Caco-2 (cell line): ENCODE results near the gene SYS1. TPM values are rescaled to one million over a fixed set of nuclear protein-coding genes. Genes with fewer than 3 reads are reported as not detected.

ENCODE experiments used
- BruUV-seq: library from RNA; stranded (reverse); fragments of 400-500 nt; replicated peaks from 2 replicates; lab custom pipeline; 2021; lab: Mats Ljungman, UMichigan
- CTCF ChIA-PET: fragments of 300-600 bp; sonication (Branson Sonifier 250); formaldehyde crosslinking; loops from one replicate; lab custom pipeline; 2022; ENCODE audit warnings: antibody characterized with exemption; lab: Charles Lee
- POLR2A ChIA-PET: fragments of 300-600 bp; sonication (Branson Sonifier 250); formaldehyde crosslinking; loops from one replicate; lab custom pipeline; 2022; ENCODE audit warnings: antibody characterized with exemption; lab: Charles Lee
- DNase-seq, 2 experiments: peaks; one replicate each; pipeline versions ENCODE4 v3.0.0 to v3.0.0-alpha.2; 2020 to 2022
- H3K27me3 ChIP-seq: replicated peaks from 2 replicates; pipeline ENCODE4 v1.6.0; 2011; ENCODE audit warnings: low read length; ENCODE audit not compliant: control insufficient read depth, insufficient read depth
- H3K36me3 ChIP-seq: 2 replicates; pipeline ENCODE4 v1.5.1; 2011; ENCODE audit warnings: low read length; ENCODE audit not compliant: control insufficient read depth, insufficient read depth
- H3K4me1 ChIP-seq: fragments of 250-450 bp; sonication (Bioruptor Pico); 2 replicates; pipeline ENCODE4 v1.5.1; 2020; ENCODE audit warnings: mild to moderate bottlenecking
- H3K4me3 ChIP-seq: 2 replicates; pipeline ENCODE4 v1.5.1; 2011; ENCODE audit warnings: low read depth, mild to moderate bottlenecking, control low read depth, low read length
- H3K9me3 ChIP-seq: fragments of 250-450 bp; sonication (Bioruptor Pico); 2 replicates; pipeline ENCODE4 v1.5.1; 2020; ENCODE audit warnings: mild to moderate bottlenecking, moderate library complexity
- H3K27ac Mint-ChIP-seq: one replicate; pipeline ENCODE4 v1.8.0; 2022; ENCODE audit warnings: mixed read lengths; ENCODE audit not compliant: unreplicated experiment
- H3K27me3 Mint-ChIP-seq: one replicate; pipeline ENCODE4 v1.8.0; 2022; ENCODE audit warnings: mixed read lengths; ENCODE audit not compliant: insufficient read depth, unreplicated experiment
- H3K36me3 Mint-ChIP-seq: one replicate; pipeline ENCODE4 v1.8.0; 2022; ENCODE audit warnings: mild to moderate bottlenecking, mixed read lengths; ENCODE audit not compliant: insufficient read depth, unreplicated experiment
- H3K4me1 Mint-ChIP-seq: one replicate; pipeline ENCODE4 v1.8.0; 2022; ENCODE audit warnings: low read depth, mixed read lengths; ENCODE audit not compliant: unreplicated experiment
- H3K4me3 Mint-ChIP-seq: one replicate; pipeline ENCODE4 v1.8.0; 2022; ENCODE audit warnings: mild to moderate bottlenecking, moderate library complexity, mixed read lengths; ENCODE audit not compliant: unreplicated experiment
- H3K9me3 Mint-ChIP-seq: one replicate; pipeline ENCODE4 v1.8.0; 2022; ENCODE audit warnings: mixed read lengths; ENCODE audit not compliant: unreplicated experiment
- CTCF ChIP-seq, 2 experiments: fragments of 200-600 bp in 1 of 2; IDR thresholded peaks; 1 replicate in 1 of 2; 2 replicates in 1 of 2; pipeline versions ENCODE4 v1.5.1 to v1.8.0; 2011 to 2022; ENCODE audit warnings: antibody characterized with exemption in 1 of 2, control low read depth in 1 of 2, inconsistent platforms in 1 of 2, low read depth in 1 of 2, low read length in 1 of 2, mild to moderate bottlenecking in 1 of 2, moderate library complexity in 1 of 2; ENCODE audit not compliant: insufficient read depth in 1 of 2, severe bottlenecking in 1 of 2, unreplicated experiment in 1 of 2
- intact Hi-C: fragments of 100-400 bp; cut with micrococcal nuclease; formaldehyde crosslinking; loops from one replicate; pipeline ENCODE4 v1.10.0; 2022; ENCODE audit not compliant: unreplicated experiment
- total RNA-seq: library from RNA; stranded (reverse); gene quantifications from 2 replicates; pipeline ENCODE4 v1.2.3, GENCODE V29; 2022

The SYS1 gene
- total RNA-seq, 1 experiment from 2014 or later: 62.1 TPM

- Histone ChIP-seq H3K9me3 (no peaks in the 10 kb centered on the region), H3K36me3 (peaks cover 32% of the 10 kb centered on the region), H3K27me3 (no peaks in the 10 kb centered on the region), H3K4me3 (no peak overlapping the region), H3K4me1 (peaks cover 17% of the 10 kb centered on the region)
- H3K4me1 Mint-ChIP-seq: peaks cover 12% of the 10 kb centered on the region
- peaks cover 99% of the 10 kb centered on the region for H3K36me3 Mint-ChIP-seq
- H3K27ac Mint-ChIP-seq: no peak overlapping the region
- CTCF ChIA-PET: interaction anchor here (0.7 to 1.0 kb wide), 2 partner anchors 107 to 442 kb away, joined by 3 read pairs; no protein-coding TSS in a partner anchor
- BruUV-seq: no TSS peak
- intact Hi-C loops: no loop called here
- no peak overlapping the region for H3K4me3 Mint-ChIP-seq
- POLR2A ChIA-PET: no interaction called here
- TF ChIP-seq CTCF (IDR thresholded peaks at IDR 0.05; ENCODE audit: insufficient read depth in 1 of 2, low read depth in 1 of 2, low read length in 1 of 2, severe bottlenecking in 1 of 2, unreplicated experiment in 1 of 2): peak in 1 of 2 experiments; percentile 7
- DNase-seq: no peak
- no peaks in the 10 kb centered on the region for H3K9me3 Mint-ChIP-seq
- no peaks in the 10 kb centered on the region for H3K27me3 Mint-ChIP-seq
Observed at GRCh38 chr20:45329497-45330319, 33.2 kb upstream of the SYS1 start.

- ChIA-PET POLR2A (no interaction called here), CTCF (interaction anchor here (1.3 kb wide), 1 partner anchor 441 kb away, joined by 4 read pairs; no protein-coding TSS in a partner anchor)
- Mint-ChIP-seq H3K4me1 (peaks cover 13% of the 10 kb centered on the region), H3K27ac (no peak overlapping the region), H3K36me3 (peaks cover 99% of the 10 kb centered on the region), H3K27me3 (no peaks in the 10 kb centered on the region), H3K9me3 (no peaks in the 10 kb centered on the region), H3K4me3 (no peak overlapping the region)
- peaks cover 13% of the 10 kb centered on the region for H3K4me1 ChIP-seq
- no peak for TF ChIP-seq CTCF (IDR thresholded peaks at IDR 0.05; ENCODE audit: insufficient read depth in 1 of 2, low read depth in 1 of 2, low read length in 1 of 2, severe bottlenecking in 1 of 2, unreplicated experiment in 1 of 2)
- BruUV-seq: no TSS peak
- no peaks in the 10 kb centered on the region for H3K27me3 ChIP-seq
- no peak overlapping the region for H3K4me3 ChIP-seq
- DNase-seq: no peak
- no peaks in the 10 kb centered on the region for H3K9me3 ChIP-seq
- H3K36me3 ChIP-seq: peaks cover 35% of the 10 kb centered on the region
- intact Hi-C loops: no loop called here
Observed at GRCh38 chr20:45330476-45330875, 32.5 kb upstream of the SYS1 start.

- H3K36me3 ChIP-seq: peaks cover 20% of the 10 kb centered on the region
Observed at GRCh38 chr20:45336530-45337366, 26.2 kb upstream of the SYS1 start.

More at GRCh38 chr20:45336530-45337366, 26.2 kb upstream of the SYS1 start:
- ChIA-PET CTCF (interaction anchor here (0.6 to 2.0 kb wide), 10 partner anchors 10 to 100 kb away, joined by 3 to 17 read pairs (median 6); partner anchors contain the start of gene SYS1), POLR2A (interaction anchor here (0.9 to 1.5 kb wide), 3 partner anchors 11 to 26 kb away, joined by 4 to 8 read pairs (median 6); partner anchors contain the start of genes SDC4 and SYS1)
- Histone ChIP-seq H3K9me3 (no peaks in the 10 kb centered on the region), H3K4me1 (peaks cover 58% of the 10 kb centered on the region), H3K4me3 (no peak overlapping the region), H3K27me3 (no peaks in the 10 kb centered on the region)
- Mint-ChIP-seq H3K9me3 (no peaks in the 10 kb centered on the region), H3K4me3 (peak overlapping the region; percentile 4), H3K27ac (peak overlapping the region; percentile 77), H3K36me3 (peaks cover 99% of the 10 kb centered on the region), H3K27me3 (no peaks in the 10 kb centered on the region), H3K4me1 (peaks cover 61% of the 10 kb centered on the region)
- TF ChIP-seq CTCF (IDR thresholded peaks at IDR 0.05; ENCODE audit: insufficient read depth in 1 of 2, low read depth in 1 of 2, low read length in 1 of 2, severe bottlenecking in 1 of 2, unreplicated experiment in 1 of 2): no peak
- intact Hi-C loops: no loop called here
- no TSS peak for BruUV-seq
- DNase-seq: no peak
